Measurements from ENCODE around the gene GAB3. TPM values are rescaled to one million over a fixed set of nuclear protein-coding genes. Genes with fewer than 3 reads are reported as not detected.

Gene GAB3
- total RNA-seq, 4 donors from 2014 or later: 2.9 to 5.5 (median 5.1) TPM

- Histone ChIP-seq H3K27ac (peak overlapping the region in 1 of 4 donors; percentile 85), H3K4me1 (peaks cover 0 to 22% (median 0%) of the 10 kb centered on the region in 3 donors), H3K4me3 (peak overlapping the region in 1 of 2 donors; percentile 58), H3K36me3 (no peaks in the 10 kb centered on the region), H3K9me3 (no peaks in the 10 kb centered on the region), H3K27me3 (no peaks in the 10 kb centered on the region)
- 73% methylated on average over 8 of the region's 9 CpGs; no CpG with 5 or more reads in 1 of the 2 donors for WGBS, 2 donors (ENCODE audit: low coverage in 1 of 2)
- no peak for ATAC-seq
- TF ChIP-seq POLR2A (IDR thresholded peaks at IDR 0.05) (no peak), EP300 (IDR thresholded peaks at IDR 0.05) (no peak), POLR2AphosphoS5 (IDR thresholded peaks at IDR 0.05) (no peak), CTCF (IDR thresholded peaks at IDR 0.05) (no peak)
Observed at GRCh38 chrX:154751669-154752271, 893 bp upstream of the GAB3 start.

DNA sequence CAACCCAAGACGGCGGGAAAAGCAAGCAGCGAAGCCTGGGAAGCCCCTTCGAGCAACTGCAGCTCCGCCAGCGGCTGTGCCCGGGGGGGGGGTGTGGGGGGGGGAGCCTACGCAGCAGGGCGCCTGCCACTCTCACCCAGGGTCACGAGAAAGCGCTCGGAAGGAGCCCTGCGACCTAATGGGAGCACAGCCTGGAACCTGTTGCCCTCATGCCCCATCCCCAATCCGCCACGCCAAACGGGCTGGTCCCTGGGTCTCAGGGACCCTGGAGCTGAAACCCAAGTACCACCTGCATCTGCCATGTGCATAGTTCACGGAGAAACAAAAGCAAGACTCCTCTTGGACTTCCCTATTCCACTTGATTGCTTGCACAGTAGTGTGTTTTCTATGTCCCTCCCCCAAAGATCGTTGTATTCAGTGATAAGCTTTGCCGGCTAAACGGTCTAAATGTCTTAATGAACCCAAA lies 359 bp upstream of the GAB3 start:
- Histone ChIP-seq H3K27ac (peak overlapping the region; percentile 59 to 85 (median 82)), H3K4me3 (peak overlapping the region; percentile 58 to 71), H3K4me1 (peaks cover 0 to 22% (median 0%) of the 10 kb centered on the region in 3 donors), H3K36me3 (no peaks in the 10 kb centered on the region), H3K27me3 (no peaks in the 10 kb centered on the region), H3K9me3 (no peaks in the 10 kb centered on the region)
- ATAC-seq: no peak
- 40 to 70% methylated on average over 1 to 2 of the region's 20 CpGs for WGBS, 2 donors (ENCODE audit: low coverage in 1 of 2)
- no peak for TF ChIP-seq POLR2AphosphoS5 (IDR thresholded peaks at IDR 0.05)
- no peak for TF ChIP-seq EP300 (IDR thresholded peaks at IDR 0.05)
- no peak for TF ChIP-seq CTCF (IDR thresholded peaks at IDR 0.05)
- TF ChIP-seq POLR2A (IDR thresholded peaks at IDR 0.05): no peak

GRCh38 chrX:154749856-154750255 lies 1.0 kb downstream of the GAB3 start:
- ATAC-seq: no peak
- H3K27me3 ChIP-seq: no peaks in the 10 kb centered on the region
- 6 to 36% methylated on average over 6 of the region's 6 CpGs for WGBS, 2 donors (ENCODE audit: low coverage in 1 of 2)
- H3K27ac ChIP-seq: peak overlapping the region in 3 of 4 donors; percentile 80 to 85 (median 85)
- H3K9me3 ChIP-seq: no peaks in the 10 kb centered on the region
- H3K4me3 ChIP-seq: peak overlapping the region; percentile 58 to 71
- H3K4me1 ChIP-seq: peaks cover 0 to 22% (median 0%) of the 10 kb centered on the region in 3 donors
- TF ChIP-seq CTCF (IDR thresholded peaks at IDR 0.05): no peak
- no peak for TF ChIP-seq POLR2AphosphoS5 (IDR thresholded peaks at IDR 0.05)
- no peak for TF ChIP-seq POLR2A (IDR thresholded peaks at IDR 0.05)
- no peak for TF ChIP-seq EP300 (IDR thresholded peaks at IDR 0.05)
- no peaks in the 10 kb centered on the region for H3K36me3 ChIP-seq

DNA sequence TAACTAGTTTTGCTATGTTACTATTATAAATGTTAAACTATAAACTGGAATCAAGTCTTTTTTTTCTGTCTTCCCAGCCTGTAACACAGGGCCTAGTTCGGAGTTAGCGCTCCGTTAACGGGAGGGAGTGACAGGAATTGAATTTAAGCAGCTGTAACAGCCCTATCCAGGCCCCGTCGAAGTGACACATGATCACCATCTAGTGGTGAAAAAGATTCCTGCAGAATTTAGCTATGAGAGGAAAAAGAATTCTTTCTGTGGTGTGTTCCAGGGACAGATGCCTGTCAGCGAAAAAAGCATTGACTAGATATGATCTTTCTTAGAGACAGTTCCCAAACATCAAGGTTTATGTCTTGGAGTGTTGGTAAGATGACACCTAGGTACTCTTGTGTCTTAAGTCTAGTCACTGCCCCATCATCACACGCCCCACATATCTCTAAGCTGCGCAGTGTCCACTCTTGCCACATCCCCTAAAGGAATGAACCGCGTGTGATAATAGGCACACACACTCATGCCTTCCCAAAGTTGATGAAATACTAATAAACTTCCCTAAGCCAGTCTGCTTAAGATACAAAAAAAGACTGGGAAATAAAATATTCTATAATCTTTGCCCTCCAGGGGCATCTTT lies 2.1 kb downstream of the GAB3 start:
- H3K36me3 ChIP-seq: no peaks in the 10 kb centered on the region
- peak; percentile 62 to 84 (median 79) for TF ChIP-seq CTCF (IDR thresholded peaks at IDR 0.05)
- TF ChIP-seq POLR2AphosphoS5 (IDR thresholded peaks at IDR 0.05): no peak
- TF ChIP-seq EP300 (IDR thresholded peaks at IDR 0.05): no peak
- 0 to 51% methylated on average over 6 to 7 of the region's 11 CpGs for WGBS, 2 donors (ENCODE audit: low coverage in 1 of 2)
- H3K4me3 ChIP-seq: peak overlapping the region in 1 of 2 donors; percentile 4
- peaks cover 0 to 22% (median 0%) of the 10 kb centered on the region in 3 donors for H3K4me1 ChIP-seq
- H3K27ac ChIP-seq: peak overlapping the region in 3 of 4 donors; percentile 62 to 73 (median 69)
- no peaks in the 10 kb centered on the region for H3K9me3 ChIP-seq
- peak; percentile 72 for ATAC-seq
- no peaks in the 10 kb centered on the region for H3K27me3 ChIP-seq

GRCh38 chrX:154742613-154743012 lies 8.3 kb downstream of the GAB3 start:
- no peak for TF ChIP-seq EP300 (IDR thresholded peaks at IDR 0.05)
- no peak for TF ChIP-seq POLR2A (IDR thresholded peaks at IDR 0.05)
- TF ChIP-seq CTCF (IDR thresholded peaks at IDR 0.05): no peak
- TF ChIP-seq POLR2AphosphoS5 (IDR thresholded peaks at IDR 0.05): no peak
- H3K9me3 ChIP-seq: no peaks in the 10 kb centered on the region
- H3K4me1 ChIP-seq: peaks cover 1 to 12% (median 2%) of the 10 kb centered on the region in 3 donors
- ATAC-seq: no peak
- H3K4me3 ChIP-seq: no peak overlapping the region
- no peak overlapping the region for H3K27ac ChIP-seq
- H3K27me3 ChIP-seq: no peaks in the 10 kb centered on the region
- no peaks in the 10 kb centered on the region for H3K36me3 ChIP-seq

Data from gastroesophageal sphincter (tissue), 4 donors.